ENCODE data around the gene MTMR12.

The MTMR12 gene

DNA sequence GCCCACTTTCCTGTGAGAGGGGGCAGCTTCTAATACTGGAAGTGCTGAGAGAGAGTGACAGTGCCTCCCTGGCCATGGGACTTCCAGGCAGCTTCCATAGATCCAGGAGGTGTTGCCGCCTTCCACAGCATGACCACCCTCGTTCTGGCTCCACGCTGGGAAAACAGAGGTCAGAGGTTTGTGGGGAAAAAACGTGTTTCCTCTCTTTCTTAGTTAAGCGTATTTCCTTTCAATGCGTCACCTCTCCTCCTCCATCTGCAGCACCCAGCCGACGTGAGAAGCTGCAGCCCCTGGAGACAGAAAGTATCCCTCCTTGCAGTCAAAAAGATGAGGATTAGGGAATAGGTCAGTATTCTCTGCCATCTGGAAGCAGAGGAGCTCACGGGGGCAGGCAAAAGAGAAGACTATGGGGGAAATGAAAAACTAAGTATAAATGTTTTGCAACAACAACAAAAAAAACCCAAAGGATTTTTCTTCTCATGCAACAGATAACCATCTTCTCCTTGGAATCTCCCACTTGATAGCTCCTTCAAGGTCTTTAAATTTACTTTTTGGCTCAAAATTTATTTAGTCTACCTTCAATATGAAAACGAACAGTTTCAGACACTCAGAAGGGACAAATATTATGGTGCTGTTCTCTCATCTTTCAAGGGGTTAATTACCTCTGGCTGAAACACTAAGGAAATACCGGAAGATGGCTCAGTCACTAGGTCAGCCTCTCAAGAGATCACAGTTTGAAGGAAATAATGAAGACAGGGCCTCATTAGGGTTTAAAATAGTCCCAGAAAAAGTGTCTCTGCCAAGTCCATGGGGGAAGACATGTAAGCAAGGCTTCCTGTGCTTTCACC, 38.0 kb downstream of the MTMR12 start:
- H3K27me3 ChIP-seq = no peaks in the 10 kb centered on the region
- H3K4me1 ChIP-seq = no peaks in the 10 kb centered on the region
- TF ChIP-seq, protein P1, sequence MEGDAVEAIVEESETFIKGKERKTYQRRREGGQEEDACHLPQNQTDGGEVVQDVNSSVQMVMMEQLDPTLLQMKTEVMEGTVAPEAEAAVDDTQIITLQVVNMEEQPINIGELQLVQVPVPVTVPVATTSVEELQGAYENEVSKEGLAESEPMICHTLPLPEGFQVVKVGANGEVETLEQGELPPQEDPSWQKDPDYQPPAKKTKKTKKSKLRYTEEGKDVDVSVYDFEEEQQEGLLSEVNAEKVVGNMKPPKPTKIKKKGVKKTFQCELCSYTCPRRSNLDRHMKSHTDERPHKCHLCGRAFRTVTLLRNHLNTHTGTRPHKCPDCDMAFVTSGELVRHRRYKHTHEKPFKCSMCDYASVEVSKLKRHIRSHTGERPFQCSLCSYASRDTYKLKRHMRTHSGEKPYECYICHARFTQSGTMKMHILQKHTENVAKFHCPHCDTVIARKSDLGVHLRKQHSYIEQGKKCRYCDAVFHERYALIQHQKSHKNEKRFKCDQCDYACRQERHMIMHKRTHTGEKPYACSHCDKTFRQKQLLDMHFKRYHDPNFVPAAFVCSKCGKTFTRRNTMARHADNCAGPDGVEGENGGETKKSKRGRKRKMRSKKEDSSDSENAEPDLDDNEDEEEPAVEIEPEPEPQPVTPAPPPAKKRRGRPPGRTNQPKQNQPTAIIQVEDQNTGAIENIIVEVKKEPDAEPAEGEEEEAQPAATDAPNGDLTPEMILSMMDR (IDR thresholded peaks at IDR 0.05; ENCODE audit: low read depth, low read length) = no peak
- no peak overlapping the region for H3K4me3 ChIP-seq (ENCODE audit: low read depth, low read length)
- H3K9me3 ChIP-seq = no peaks in the 10 kb centered on the region
- peaks cover 6% of the 10 kb centered on the region; the same call in 1 of the 2 replicates for H3K36me3 ChIP-seq
- no peak for DNase-seq

DNA sequence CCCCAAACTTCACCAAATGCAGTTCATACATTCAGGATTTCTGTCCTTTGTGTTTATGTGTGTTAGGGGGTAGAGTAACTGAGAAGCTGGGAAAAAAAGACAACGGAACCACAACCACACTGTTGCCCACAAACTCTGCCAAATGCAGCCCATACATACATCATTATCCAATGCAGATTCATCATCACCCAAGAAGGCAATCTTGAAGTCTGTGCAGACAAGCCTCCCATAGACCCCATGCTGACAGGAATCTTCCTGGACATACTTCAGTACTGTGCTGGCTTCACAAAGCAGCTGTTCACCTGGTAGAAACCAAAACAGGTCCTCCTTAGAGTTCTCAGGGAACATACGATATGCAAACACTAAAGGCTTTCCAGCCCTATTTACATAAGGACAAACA, 38.9 kb downstream of the MTMR12 start:
- Histone ChIP-seq H3K4me3 (ENCODE audit: low read depth, low read length) (no peak overlapping the region), H3K36me3 (peaks cover 11% of the 10 kb centered on the region), H3K4me1 (no peaks in the 10 kb centered on the region), H3K27me3 (no peaks in the 10 kb centered on the region), H3K9me3 (no peaks in the 10 kb centered on the region)
- TF ChIP-seq, protein P1 (IDR thresholded peaks at IDR 0.05; ENCODE audit: low read depth, low read length) = no peak
- DNase-seq = no peak

DNA sequence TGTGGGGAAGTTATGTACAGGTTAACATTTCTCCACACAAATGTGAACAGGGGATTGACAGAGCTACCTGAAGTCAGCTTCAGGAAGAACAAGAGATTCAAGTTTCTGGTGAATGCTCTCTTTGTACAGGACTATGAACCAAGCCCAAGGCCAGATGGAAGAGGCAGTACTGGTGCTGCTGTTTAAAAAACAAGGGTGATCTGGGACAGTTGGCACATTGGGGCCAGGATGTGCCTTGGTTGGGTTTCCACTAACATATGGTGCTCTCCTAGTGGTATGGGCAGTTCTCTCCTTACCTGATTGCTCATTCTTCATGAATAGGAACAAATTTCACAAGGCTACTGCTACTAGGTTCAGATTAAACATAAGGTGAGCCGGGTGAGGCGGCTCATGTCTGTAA, 40.0 kb downstream of the MTMR12 start:
- Histone ChIP-seq H3K36me3 (peaks cover 16% of the 10 kb centered on the region), H3K27me3 (no peaks in the 10 kb centered on the region), H3K9me3 (no peaks in the 10 kb centered on the region), H3K4me1 (no peaks in the 10 kb centered on the region), H3K4me3 (ENCODE audit: low read depth, low read length) (no peak overlapping the region)
- DNase-seq = no peak
- TF ChIP-seq, protein P1 (IDR thresholded peaks at IDR 0.05; ENCODE audit: low read depth, low read length) = no peak

DNA sequence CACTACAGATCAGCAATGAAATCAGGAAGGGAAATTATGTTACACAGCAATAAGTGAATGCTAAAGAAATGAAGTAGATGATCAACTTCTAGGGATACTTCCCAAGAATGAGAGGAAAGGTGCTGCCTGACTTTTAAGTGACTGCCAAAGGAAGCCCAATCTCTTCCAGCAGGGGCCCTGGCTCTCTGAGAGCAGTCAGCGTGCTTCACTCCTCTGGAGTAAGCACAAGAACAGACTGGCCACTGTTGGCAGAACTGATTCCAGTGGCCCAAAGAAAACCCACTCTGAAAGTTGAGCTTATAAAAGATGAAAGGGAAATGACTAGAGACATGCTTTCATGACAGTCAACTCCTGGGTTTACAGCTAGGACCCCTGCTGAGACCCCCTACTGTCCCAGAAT, 41.8 kb downstream of the MTMR12 start:
- TF ChIP-seq, protein P1 (IDR thresholded peaks at IDR 0.05; ENCODE audit: low read depth, low read length) = no peak
- DNase-seq = no peak
- no peaks in the 10 kb centered on the region for H3K27me3 ChIP-seq
- H3K9me3 ChIP-seq = no peaks in the 10 kb centered on the region
- H3K4me1 ChIP-seq = no peaks in the 10 kb centered on the region
- H3K4me3 ChIP-seq (ENCODE audit: low read depth, low read length) = no peak overlapping the region
- peaks cover 25% of the 10 kb centered on the region for H3K36me3 ChIP-seq

DNA sequence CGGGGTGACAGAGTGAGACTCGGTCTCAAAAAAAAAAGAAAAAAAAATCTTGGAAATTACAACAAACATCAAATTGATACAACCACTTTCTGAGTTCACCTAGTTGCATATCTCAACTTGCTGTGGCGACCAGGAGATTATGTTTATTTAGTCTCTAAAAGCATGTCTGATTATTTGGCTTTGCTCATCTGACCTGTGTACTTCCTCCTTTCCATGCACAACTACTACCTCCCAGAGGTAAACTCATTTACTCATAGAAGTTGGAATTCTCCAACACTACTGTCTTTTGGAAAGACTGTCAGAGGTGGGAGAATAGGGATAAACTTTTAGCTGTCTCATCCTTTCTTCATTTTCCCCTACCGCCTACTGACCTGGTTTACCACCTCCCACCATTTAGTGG, 42.6 kb downstream of the MTMR12 start:
- Histone ChIP-seq H3K4me1 (no peaks in the 10 kb centered on the region), H3K9me3 (no peaks in the 10 kb centered on the region), H3K4me3 (ENCODE audit: low read depth, low read length) (no peak overlapping the region), H3K36me3 (peaks cover 25% of the 10 kb centered on the region), H3K27me3 (no peaks in the 10 kb centered on the region)
- TF ChIP-seq, protein P1 (IDR thresholded peaks at IDR 0.05; ENCODE audit: low read depth, low read length) = no peak
- no peak for DNase-seq

DNA sequence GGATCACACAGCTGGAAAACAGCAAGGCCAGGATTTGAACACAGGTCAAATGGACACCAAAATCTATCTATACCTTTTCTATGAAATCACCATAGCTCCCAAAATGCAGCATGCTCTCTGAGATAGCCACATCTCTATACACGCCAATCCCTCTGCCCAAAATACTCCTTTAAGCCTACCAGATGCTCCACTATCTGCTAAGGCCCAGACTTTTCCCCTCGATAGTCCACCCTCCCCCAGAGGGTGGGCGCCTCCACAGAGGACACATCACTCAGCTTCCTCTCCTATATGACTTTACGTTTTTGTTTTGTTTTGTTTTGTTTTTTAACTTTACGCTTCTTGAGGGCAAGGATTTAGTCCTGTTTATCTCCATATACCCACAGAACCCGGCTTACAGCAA, 46.8 kb downstream of the MTMR12 start:
- Histone ChIP-seq H3K4me3 (ENCODE audit: low read depth, low read length) (no peak overlapping the region), H3K9me3 (no peaks in the 10 kb centered on the region), H3K36me3 (peaks cover 45% of the 10 kb centered on the region), H3K27me3 (no peaks in the 10 kb centered on the region), H3K4me1 (no peaks in the 10 kb centered on the region)
- DNase-seq = no peak
- TF ChIP-seq, protein P1 (IDR thresholded peaks at IDR 0.05; ENCODE audit: low read depth, low read length) = no peak

Data from BE2C (cell line).